ENCODE measurements around the gene CCHCR1.
"Not testable (repeated sequence)": the region's sequence is repeated elsewhere in the genome, so short reads cannot be mapped to it uniquely, and the experiment has no call there.

CCHCR1 gene, protein sequence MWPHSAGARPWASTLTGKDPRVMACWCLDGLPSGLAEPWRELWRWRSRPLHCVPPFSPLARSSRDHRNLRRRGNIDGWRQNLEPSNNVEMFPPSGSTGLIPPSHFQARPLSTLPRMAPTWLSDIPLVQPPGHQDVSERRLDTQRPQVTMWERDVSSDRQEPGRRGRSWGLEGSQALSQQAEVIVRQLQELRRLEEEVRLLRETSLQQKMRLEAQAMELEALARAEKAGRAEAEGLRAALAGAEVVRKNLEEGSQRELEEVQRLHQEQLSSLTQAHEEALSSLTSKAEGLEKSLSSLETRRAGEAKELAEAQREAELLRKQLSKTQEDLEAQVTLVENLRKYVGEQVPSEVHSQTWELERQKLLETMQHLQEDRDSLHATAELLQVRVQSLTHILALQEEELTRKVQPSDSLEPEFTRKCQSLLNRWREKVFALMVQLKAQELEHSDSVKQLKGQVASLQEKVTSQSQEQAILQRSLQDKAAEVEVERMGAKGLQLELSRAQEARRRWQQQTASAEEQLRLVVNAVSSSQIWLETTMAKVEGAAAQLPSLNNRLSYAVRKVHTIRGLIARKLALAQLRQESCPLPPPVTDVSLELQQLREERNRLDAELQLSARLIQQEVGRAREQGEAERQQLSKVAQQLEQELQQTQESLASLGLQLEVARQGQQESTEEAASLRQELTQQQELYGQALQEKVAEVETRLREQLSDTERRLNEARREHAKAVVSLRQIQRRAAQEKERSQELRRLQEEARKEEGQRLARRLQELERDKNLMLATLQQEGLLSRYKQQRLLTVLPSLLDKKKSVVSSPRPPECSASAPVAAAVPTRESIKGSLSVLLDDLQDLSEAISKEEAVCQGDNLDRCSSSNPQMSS

DNA sequence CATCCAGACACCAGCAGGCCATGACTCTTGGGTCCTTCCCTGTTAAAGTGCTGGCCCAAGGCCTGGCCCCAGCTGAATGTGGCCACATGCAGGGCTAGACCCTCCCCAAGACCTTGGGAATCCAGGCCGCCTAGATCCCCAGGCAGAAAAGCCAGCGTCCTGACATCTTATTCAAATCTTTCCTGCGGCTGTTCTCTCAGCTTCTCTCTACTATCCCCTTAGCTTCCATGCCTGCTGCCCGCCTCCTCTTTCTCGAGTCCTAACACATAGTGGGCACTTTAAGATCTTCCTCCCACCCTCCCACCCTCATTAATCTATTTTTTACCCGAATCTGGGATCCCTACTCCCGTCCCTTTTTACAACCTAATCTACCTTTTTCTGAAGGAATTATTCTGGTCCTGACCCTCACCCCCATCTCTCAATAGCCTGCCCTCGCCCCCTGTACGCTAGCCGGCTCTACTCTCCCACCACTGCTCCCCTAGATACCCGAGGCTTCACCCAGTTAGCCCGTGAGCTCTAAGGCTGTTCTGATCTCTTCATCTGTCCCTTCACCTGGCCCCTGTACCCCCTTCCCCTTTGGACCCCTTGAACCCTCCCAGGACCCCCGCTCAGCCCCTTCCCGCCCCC is at the start of gene CCHCR1:
TSS of gene CCHCR1 (minus strand) at position 290 of the 627 bp plus-strand sequence. CDS start at position 88, 202 bp downstream.
- Histone ChIP-seq H3K9me3 (ENCODE audit: control insufficient read depth, low read depth, low read length) (no peaks in the 10 kb centered on the region), H3K4me1 (ENCODE audit: control insufficient read depth, low read depth, low read length) (peaks cover 18% of the 10 kb centered on the region), H3K36me3 (ENCODE audit: control insufficient read depth, low read depth, low read length) (peaks cover 22% of the 10 kb centered on the region), H3K4me3 (ENCODE audit: low read length) (peak within 1 kb of the TSS; percentile 79), H3K27ac (ENCODE audit: low read length) (peak within 1 kb of the TSS; percentile 9), H3K27me3 (ENCODE audit: control insufficient read depth, insufficient read depth, low read length) (no peaks in the 10 kb centered on the region), H3K9ac (ENCODE audit: low read length) (peak within 1 kb of the TSS; percentile 61)

DNA sequence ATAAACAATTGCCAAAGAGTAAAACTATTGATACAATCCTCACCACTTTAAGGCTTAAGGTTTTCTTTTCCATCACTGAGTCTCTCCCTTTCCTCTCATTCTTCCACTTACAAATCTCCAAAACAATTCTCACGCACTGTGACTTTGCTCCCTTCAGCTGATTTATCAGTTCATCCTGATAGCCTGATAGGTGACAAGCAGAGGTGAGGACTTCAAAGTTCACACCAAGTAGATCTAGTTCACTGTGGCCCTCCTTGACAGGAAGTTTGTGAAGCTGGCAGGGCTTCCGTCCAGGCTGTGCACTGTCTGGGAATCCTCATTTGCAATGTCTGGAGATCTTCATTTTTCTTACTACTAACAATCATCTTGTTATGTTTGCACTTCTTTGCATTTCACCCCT is 48.0 kb upstream of the CCHCR1 start:
- Histone ChIP-seq H3K27ac (ENCODE audit: low read length) (no peak overlapping the region), H3K4me1 (ENCODE audit: control insufficient read depth, low read depth, low read length) (peaks cover 26% of the 10 kb centered on the region), H3K4me3 (ENCODE audit: low read length) (no peak overlapping the region), H3K9ac (ENCODE audit: low read length) (no peak overlapping the region), H3K36me3 (ENCODE audit: control insufficient read depth, low read depth, low read length) (no peaks in the 10 kb centered on the region), H3K9me3 (ENCODE audit: control insufficient read depth, low read depth, low read length) (no peaks in the 10 kb centered on the region), H3K27me3 (ENCODE audit: control insufficient read depth, insufficient read depth, low read length) (no peaks in the 10 kb centered on the region)

DNA sequence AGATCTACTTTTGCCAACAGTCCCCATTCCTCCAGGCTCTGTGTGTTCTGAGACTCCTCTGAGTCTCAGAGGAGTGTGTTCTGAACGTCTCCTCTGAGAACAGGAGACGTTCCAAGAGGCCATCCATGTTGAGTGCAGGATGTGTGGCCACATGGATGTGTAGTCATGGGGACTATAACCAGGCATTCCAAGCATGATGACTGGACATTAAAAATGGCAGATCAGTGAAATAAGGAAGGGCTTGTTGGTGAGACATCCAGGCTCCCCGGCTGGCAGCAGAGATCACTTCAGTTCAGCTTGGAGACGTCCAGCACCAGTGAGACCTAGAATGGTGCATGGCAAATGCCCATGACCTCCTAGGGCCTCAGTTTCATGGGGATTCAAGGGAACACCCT is 47.1 kb upstream of the CCHCR1 start:
- H3K27ac ChIP-seq (ENCODE audit: low read length), result no peak overlapping the region
- H3K9ac ChIP-seq (ENCODE audit: low read length), result no peak overlapping the region
- no peaks in the 10 kb centered on the region for H3K9me3 ChIP-seq (ENCODE audit: control insufficient read depth, low read depth, low read length)
- H3K4me1 ChIP-seq (ENCODE audit: control insufficient read depth, low read depth, low read length), result peaks cover 18% of the 10 kb centered on the region
- H3K4me3 ChIP-seq (ENCODE audit: low read length), result no peak overlapping the region
- no peaks in the 10 kb centered on the region for H3K27me3 ChIP-seq (ENCODE audit: control insufficient read depth, insufficient read depth, low read length)
- H3K36me3 ChIP-seq (ENCODE audit: control insufficient read depth, low read depth, low read length), result no peaks in the 10 kb centered on the region

DNA sequence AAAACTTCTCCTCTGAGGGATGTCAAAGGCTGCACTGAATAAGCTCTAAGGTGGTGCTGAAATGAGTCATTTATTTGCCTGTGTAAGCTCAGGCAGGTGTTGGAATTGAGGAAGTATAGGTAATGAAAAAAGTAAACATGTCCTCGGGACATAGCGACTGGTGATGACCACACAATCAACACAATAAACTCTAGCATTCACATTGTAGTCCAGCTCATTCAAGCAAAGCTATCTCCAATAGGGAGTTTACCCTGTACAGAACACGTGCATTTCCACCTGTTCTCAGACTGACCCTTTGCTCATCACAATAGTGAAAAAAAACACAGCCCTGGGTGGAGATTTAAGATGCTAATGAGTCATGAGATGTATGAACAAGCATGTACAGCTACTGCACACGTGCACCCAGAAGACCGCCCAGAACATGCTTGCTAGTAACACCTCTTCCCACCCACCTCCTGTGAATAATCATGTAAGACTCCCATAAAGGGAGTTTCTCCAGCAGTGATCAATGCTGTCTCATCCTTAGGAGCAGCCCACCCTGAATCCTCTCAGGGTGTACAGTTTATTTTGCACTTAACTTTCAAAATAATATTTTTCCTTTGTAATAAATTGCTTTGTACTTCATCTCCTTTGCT is 45.9 kb upstream of the CCHCR1 start:
- no peaks in the 10 kb centered on the region for H3K9me3 ChIP-seq (ENCODE audit: control insufficient read depth, low read depth, low read length)
- no peak overlapping the region for H3K4me3 ChIP-seq (ENCODE audit: low read length)
- no peak overlapping the region for H3K27ac ChIP-seq (ENCODE audit: low read length)
- H3K4me1 ChIP-seq (ENCODE audit: control insufficient read depth, low read depth, low read length), result peaks cover 18% of the 10 kb centered on the region
- no peaks in the 10 kb centered on the region for H3K27me3 ChIP-seq (ENCODE audit: control insufficient read depth, insufficient read depth, low read length)
- no peak overlapping the region for H3K9ac ChIP-seq (ENCODE audit: low read length)
- no peaks in the 10 kb centered on the region for H3K36me3 ChIP-seq (ENCODE audit: control insufficient read depth, low read depth, low read length)

DNA sequence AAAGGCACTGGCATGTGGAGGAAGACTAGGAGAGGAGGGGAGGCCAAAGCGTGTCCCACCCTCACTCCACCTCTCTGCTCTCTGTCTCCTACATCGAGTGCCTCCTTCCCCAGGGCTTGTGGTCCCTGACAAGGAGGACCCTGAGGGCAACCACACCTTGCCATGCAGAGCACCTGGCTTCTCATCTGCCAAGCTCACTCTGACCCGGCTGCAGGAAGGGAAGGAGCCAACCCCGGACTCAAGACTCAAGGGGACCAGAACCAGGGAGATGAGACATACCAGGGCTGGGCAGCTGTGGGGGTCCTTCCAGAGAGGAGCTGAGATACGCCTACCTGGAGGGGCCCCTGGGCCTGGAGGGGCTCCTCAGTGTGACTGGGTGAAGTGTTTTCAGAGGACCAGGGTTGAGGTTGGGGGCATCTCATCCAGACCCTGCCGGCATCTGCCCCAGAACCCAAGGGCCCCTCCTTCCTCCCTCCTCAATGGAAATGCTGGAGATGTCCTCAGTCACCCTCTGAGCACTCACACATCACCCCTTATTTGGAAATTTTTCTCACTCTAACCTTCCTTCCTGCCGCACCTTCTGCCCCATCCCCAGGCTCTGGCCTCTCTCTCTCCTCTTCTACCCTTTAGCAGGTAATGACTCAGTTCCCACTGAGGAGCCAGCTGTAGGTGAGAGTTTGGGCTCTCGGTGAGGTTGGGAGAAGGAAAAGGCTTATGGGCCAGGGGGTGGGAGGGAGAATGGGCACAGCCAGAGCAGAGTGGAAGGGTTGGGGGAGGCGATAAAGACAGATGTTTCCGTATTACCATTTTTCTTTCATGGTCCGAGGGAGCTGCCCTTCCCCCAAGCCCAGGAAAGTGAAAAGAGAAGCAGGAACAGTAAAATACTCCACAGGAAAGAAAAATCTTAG is 44.9 kb upstream of the CCHCR1 start:
- Histone ChIP-seq H3K4me3 (ENCODE audit: low read length) (no peak overlapping the region), H3K27me3 (ENCODE audit: control insufficient read depth, insufficient read depth, low read length) (no peaks in the 10 kb centered on the region), H3K4me1 (ENCODE audit: control insufficient read depth, low read depth, low read length) (peaks cover 18% of the 10 kb centered on the region), H3K9ac (ENCODE audit: low read length) (no peak overlapping the region), H3K36me3 (ENCODE audit: control insufficient read depth, low read depth, low read length) (no peaks in the 10 kb centered on the region), H3K9me3 (ENCODE audit: control insufficient read depth, low read depth, low read length) (no peaks in the 10 kb centered on the region), H3K27ac (ENCODE audit: low read length) (no peak overlapping the region)

DNA sequence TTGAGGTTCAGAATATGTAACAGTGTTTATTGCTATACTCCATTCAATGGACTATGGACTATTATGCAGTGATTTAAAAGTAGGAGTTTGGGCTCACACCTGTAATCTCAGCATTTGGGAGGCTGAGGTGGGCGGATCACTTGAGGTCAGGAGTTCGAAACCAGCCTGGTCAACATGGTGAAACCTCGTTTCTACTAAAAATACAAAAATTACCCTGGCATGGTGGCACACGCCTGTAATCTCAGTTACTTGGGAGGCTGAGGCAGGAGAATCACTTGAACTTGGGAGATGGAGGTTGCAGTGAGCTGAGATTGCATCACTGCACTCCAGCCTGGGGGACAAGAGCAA is 41.5 kb upstream of the CCHCR1 start:
- H3K27me3 ChIP-seq (ENCODE audit: control insufficient read depth, insufficient read depth, low read length); H3K27ac ChIP-seq (ENCODE audit: low read length); H3K9ac ChIP-seq (ENCODE audit: low read length); H3K36me3 ChIP-seq (ENCODE audit: control insufficient read depth, low read depth, low read length); H3K9me3 ChIP-seq (ENCODE audit: control insufficient read depth, low read depth, low read length); H3K4me3 ChIP-seq (ENCODE audit: low read length): not testable (repeated sequence)
- H3K4me1 ChIP-seq (ENCODE audit: control insufficient read depth, low read depth, low read length), result peaks cover 18% of the 10 kb centered on the region

DNA sequence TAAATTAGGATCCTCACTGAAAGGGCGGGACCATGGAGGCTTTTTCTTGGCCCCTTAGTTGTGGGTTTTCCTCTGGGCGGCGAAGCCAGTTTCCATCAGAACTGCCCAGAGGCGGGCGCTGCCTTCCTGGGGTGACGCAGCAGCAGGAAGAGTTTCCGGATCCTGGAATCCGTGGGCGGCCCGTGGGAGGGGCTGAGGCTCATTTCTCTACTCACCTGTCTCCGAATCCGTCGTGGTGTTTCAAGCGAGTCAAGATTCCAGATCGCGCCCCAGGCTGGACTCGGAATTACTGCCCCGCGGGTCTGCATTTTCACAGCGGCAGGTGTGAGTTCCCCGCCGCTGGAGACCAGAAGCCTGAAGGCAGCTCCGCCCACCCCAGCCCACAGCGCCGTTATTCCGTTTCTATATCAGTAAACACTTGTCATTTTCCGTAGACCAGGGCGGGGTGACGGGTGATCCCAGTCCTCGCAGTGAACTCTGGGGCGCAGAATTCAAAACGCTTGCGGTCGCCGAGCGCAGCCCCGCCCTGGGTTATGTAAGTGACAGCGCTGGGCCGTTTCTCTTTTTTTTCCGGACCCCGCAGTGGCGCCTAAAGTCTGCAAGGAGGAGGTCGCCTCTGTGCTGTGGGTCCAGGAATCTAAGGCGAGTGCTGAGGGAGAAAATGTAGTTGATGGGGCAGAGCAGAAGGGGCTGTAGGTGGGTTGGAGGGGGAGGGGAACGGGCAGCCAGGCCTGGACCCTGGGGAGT is 40.1 kb upstream of the CCHCR1 start:
- Histone ChIP-seq H3K9ac (ENCODE audit: low read length) (peak overlapping the region; percentile 14), H3K4me3 (ENCODE audit: low read length) (peak overlapping the region; percentile 81), H3K27me3 (ENCODE audit: control insufficient read depth, insufficient read depth, low read length) (no peaks in the 10 kb centered on the region), H3K36me3 (ENCODE audit: control insufficient read depth, low read depth, low read length) (no peaks in the 10 kb centered on the region), H3K4me1 (ENCODE audit: control insufficient read depth, low read depth, low read length) (peaks cover 5% of the 10 kb centered on the region), H3K27ac (ENCODE audit: low read length) (no peak overlapping the region), H3K9me3 (ENCODE audit: control insufficient read depth, low read depth, low read length) (no peaks in the 10 kb centered on the region)

DNA sequence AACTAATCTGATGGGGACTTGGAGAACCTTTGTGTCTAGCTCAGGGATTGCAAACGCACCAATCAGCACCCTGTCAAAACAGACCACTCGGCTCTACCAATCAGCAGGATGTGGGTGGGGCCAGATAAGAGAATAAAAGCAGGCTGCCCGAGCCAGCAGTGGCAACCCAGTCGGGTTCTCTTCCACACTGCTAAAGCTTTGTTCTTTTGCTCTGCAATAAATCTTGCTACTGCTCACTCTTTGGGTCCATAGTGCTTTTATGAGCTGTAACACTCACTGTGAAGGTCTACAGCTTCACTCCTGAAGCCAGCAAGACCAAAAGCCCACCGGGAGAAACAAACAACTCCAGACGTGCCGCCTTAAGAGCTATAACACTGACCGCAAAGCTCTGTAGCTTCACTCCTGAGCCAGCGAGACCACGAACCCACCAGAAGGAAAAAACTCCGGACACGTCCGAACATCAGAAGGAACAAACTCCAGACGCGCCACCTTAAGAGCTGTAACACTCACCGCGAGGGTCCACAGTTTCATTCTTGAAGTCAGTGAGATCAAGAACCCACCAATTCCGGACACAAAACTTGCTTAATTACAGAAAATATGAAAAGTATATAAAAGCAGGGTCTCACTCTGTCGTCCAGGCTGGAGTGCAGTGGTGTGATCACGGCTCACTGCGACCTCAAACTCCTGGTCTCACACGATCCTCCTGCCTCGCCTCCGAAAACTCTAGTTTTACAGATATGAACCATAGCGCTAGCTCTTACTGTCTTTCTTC is 38.8 kb upstream of the CCHCR1 start:
- not testable (repeated sequence) for H3K27me3 ChIP-seq (ENCODE audit: control insufficient read depth, insufficient read depth, low read length); H3K27ac ChIP-seq (ENCODE audit: low read length); H3K9me3 ChIP-seq (ENCODE audit: control insufficient read depth, low read depth, low read length); H3K36me3 ChIP-seq (ENCODE audit: control insufficient read depth, low read depth, low read length); H3K4me1 ChIP-seq (ENCODE audit: control insufficient read depth, low read depth, low read length); H3K9ac ChIP-seq (ENCODE audit: low read length)
- H3K4me3 ChIP-seq (ENCODE audit: low read length), result peak overlapping the region; percentile 81

DNA sequence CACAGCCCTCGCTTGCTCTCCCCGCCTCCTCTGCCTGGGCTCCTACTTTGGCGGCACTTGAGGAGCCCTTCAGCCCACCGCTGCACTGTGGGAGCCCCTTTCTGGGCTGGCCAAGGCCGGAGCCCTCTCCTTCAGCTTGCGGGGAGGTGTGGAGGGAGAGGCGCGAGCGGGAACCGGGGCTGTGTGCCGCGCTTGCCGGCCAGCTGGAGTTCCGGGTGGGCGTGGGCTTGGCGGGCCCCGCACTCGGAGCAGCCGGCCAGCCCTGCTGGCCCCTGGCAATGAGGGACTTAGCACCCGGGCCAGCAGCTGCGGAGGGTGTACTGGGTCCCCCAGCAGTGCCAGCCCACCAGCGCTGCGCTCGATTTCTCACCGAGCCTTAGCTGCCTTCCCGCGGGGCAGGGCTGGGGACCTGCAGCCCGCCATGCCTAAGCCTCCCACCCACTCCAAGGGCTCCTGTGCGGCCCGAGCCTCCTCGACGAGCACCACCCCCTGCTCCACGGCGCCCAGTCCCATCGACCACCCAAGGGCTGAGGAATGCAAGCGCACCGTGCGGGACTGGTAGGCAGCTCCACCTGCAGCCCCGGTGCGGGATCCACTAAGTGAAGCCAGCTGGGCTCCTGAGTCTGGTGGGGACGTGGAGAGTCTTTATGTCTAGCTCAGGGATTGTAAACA is 37.8 kb upstream of the CCHCR1 start:
- not testable (repeated sequence) for H3K9me3 ChIP-seq (ENCODE audit: control insufficient read depth, low read depth, low read length); H3K4me1 ChIP-seq (ENCODE audit: control insufficient read depth, low read depth, low read length); H3K9ac ChIP-seq (ENCODE audit: low read length); H3K36me3 ChIP-seq (ENCODE audit: control insufficient read depth, low read depth, low read length); H3K27ac ChIP-seq (ENCODE audit: low read length); H3K4me3 ChIP-seq (ENCODE audit: low read length); H3K27me3 ChIP-seq (ENCODE audit: control insufficient read depth, insufficient read depth, low read length)
